ENCODE measurements around the gene HYAL4.
"Not testable (repeated sequence)": the region's sequence is repeated elsewhere in the genome, so short reads cannot be mapped to it uniquely, and the experiment has no call there.

The HYAL4 gene

GRCh38 chr7:123865517-123866117 is 20.6 kb downstream of the HYAL4 start:
- no peaks in the 10 kb centered on the region for H3K4me1 ChIP-seq (ENCODE audit: control insufficient read depth, insufficient read depth, low read length)
- no peaks in the 10 kb centered on the region for H3K36me3 ChIP-seq (ENCODE audit: control insufficient read depth in 2 of 2, insufficient read depth in 2 of 2, low read length in 2 of 2)
- H3K9me3 ChIP-seq (ENCODE audit: control insufficient read depth in 2 of 2, low read length in 2 of 2): no peaks in the 10 kb centered on the region
- H3K9ac ChIP-seq (ENCODE audit: low read length in 2 of 2): no peak overlapping the region
- H3K4me3 ChIP-seq (ENCODE audit: low read length in 2 of 2): no peak overlapping the region
- no peaks in the 10 kb centered on the region for H3K27me3 ChIP-seq (ENCODE audit: control insufficient read depth in 1 of 2, insufficient read depth in 2 of 2, low read length in 2 of 2)
- no peak overlapping the region for H3K27ac ChIP-seq (ENCODE audit: low read length)

- Histone ChIP-seq H3K9me3 (ENCODE audit: control insufficient read depth in 2 of 2, low read length in 2 of 2) (no peaks in the 10 kb centered on the region), H3K27ac (ENCODE audit: low read length) (no peak overlapping the region)
Measured at GRCh38 chr7:123867225-123867624, 22.3 kb downstream of the HYAL4 start.

GRCh38 chr7:123871998-123872867 is 27.3 kb downstream of the HYAL4 start:
- no peaks in the 10 kb centered on the region for H3K4me1 ChIP-seq (ENCODE audit: control insufficient read depth, insufficient read depth, low read length)
- no peaks in the 10 kb centered on the region for H3K27me3 ChIP-seq (ENCODE audit: control insufficient read depth in 1 of 2, insufficient read depth in 2 of 2, low read length in 2 of 2)
- no peak overlapping the region for H3K9ac ChIP-seq (ENCODE audit: low read length in 2 of 2)
- no peaks in the 10 kb centered on the region for H3K9me3 ChIP-seq (ENCODE audit: control insufficient read depth in 2 of 2, low read length in 2 of 2)
- H3K4me3 ChIP-seq (ENCODE audit: low read length in 2 of 2): no peak overlapping the region
- H3K27ac ChIP-seq (ENCODE audit: low read length): no peak overlapping the region
- H3K36me3 ChIP-seq (ENCODE audit: control insufficient read depth in 2 of 2, insufficient read depth in 2 of 2, low read length in 2 of 2): no peaks in the 10 kb centered on the region

More at GRCh38 chr7:123867225-123867624, 22.3 kb downstream of the HYAL4 start:
- Histone ChIP-seq H3K27me3 (ENCODE audit: control insufficient read depth in 1 of 2, insufficient read depth in 2 of 2, low read length in 2 of 2) (no peaks in the 10 kb centered on the region), H3K4me3 (ENCODE audit: low read length in 2 of 2) (no peak overlapping the region), H3K4me1 (ENCODE audit: control insufficient read depth, insufficient read depth, low read length) (no peaks in the 10 kb centered on the region), H3K36me3 (ENCODE audit: control insufficient read depth in 2 of 2, insufficient read depth in 2 of 2, low read length in 2 of 2) (no peaks in the 10 kb centered on the region), H3K9ac (ENCODE audit: low read length in 2 of 2) (no peak overlapping the region)

- H3K9ac ChIP-seq (ENCODE audit: low read length in 2 of 2): no peak overlapping the region
- no peaks in the 10 kb centered on the region for H3K9me3 ChIP-seq (ENCODE audit: control insufficient read depth in 2 of 2, low read length in 2 of 2)
- H3K27me3 ChIP-seq (ENCODE audit: control insufficient read depth in 1 of 2, insufficient read depth in 2 of 2, low read length in 2 of 2): no peaks in the 10 kb centered on the region
- no peaks in the 10 kb centered on the region for H3K36me3 ChIP-seq (ENCODE audit: control insufficient read depth in 2 of 2, insufficient read depth in 2 of 2, low read length in 2 of 2)
- H3K4me1 ChIP-seq (ENCODE audit: control insufficient read depth, insufficient read depth, low read length): no peaks in the 10 kb centered on the region
- H3K27ac ChIP-seq (ENCODE audit: low read length): no peak overlapping the region
- no peak overlapping the region for H3K4me3 ChIP-seq (ENCODE audit: low read length in 2 of 2)
Measured at GRCh38 chr7:123872908-123873307, 27.9 kb downstream of the HYAL4 start.

- Histone ChIP-seq H3K9ac (ENCODE audit: low read length in 2 of 2) (no peak overlapping the region), H3K27ac (ENCODE audit: low read length) (no peak overlapping the region), H3K27me3 (ENCODE audit: control insufficient read depth in 1 of 2, insufficient read depth in 2 of 2, low read length in 2 of 2) (no peaks in the 10 kb centered on the region), H3K36me3 (ENCODE audit: control insufficient read depth in 2 of 2, insufficient read depth in 2 of 2, low read length in 2 of 2) (no peaks in the 10 kb centered on the region), H3K4me1 (ENCODE audit: control insufficient read depth, insufficient read depth, low read length) (no peaks in the 10 kb centered on the region), H3K9me3 (ENCODE audit: control insufficient read depth in 2 of 2, low read length in 2 of 2) (no peaks in the 10 kb centered on the region), H3K4me3 (ENCODE audit: low read length in 2 of 2) (no peak overlapping the region)
Measured at GRCh38 chr7:123876557-123877256, 31.7 kb downstream of the HYAL4 start.

- Histone ChIP-seq H3K36me3 (ENCODE audit: control insufficient read depth in 2 of 2, insufficient read depth in 2 of 2, low read length in 2 of 2) (no peaks in the 10 kb centered on the region), H3K27me3 (ENCODE audit: control insufficient read depth in 1 of 2, insufficient read depth in 2 of 2, low read length in 2 of 2) (no peaks in the 10 kb centered on the region), H3K27ac (ENCODE audit: low read length) (no peak overlapping the region), H3K4me1 (ENCODE audit: control insufficient read depth, insufficient read depth, low read length) (no peaks in the 10 kb centered on the region), H3K9me3 (ENCODE audit: control insufficient read depth in 2 of 2, low read length in 2 of 2) (no peaks in the 10 kb centered on the region), H3K9ac (ENCODE audit: low read length in 2 of 2) (no peak overlapping the region), H3K4me3 (ENCODE audit: low read length in 2 of 2) (no peak overlapping the region)
Measured at GRCh38 chr7:123879628-123880027, 34.7 kb downstream of the HYAL4 start.

- H3K9ac ChIP-seq (ENCODE audit: low read length in 2 of 2): no peak overlapping the region
- H3K36me3 ChIP-seq (ENCODE audit: control insufficient read depth in 2 of 2, insufficient read depth in 2 of 2, low read length in 2 of 2): no peaks in the 10 kb centered on the region
- no peaks in the 10 kb centered on the region for H3K9me3 ChIP-seq (ENCODE audit: control insufficient read depth in 2 of 2, low read length in 2 of 2)
- no peak overlapping the region for H3K4me3 ChIP-seq (ENCODE audit: low read length in 2 of 2)
- H3K27me3 ChIP-seq (ENCODE audit: control insufficient read depth in 1 of 2, insufficient read depth in 2 of 2, low read length in 2 of 2): no peaks in the 10 kb centered on the region
- H3K4me1 ChIP-seq (ENCODE audit: control insufficient read depth, insufficient read depth, low read length): no peaks in the 10 kb centered on the region
- H3K27ac ChIP-seq (ENCODE audit: low read length): no peak overlapping the region
Measured at GRCh38 chr7:123881300-123881699, 36.3 kb downstream of the HYAL4 start.

- H3K27ac ChIP-seq (ENCODE audit: low read length): no peak overlapping the region
- no peaks in the 10 kb centered on the region for H3K4me1 ChIP-seq (ENCODE audit: control insufficient read depth, insufficient read depth, low read length)
- no peak overlapping the region for H3K4me3 ChIP-seq (ENCODE audit: low read length in 2 of 2)
- H3K27me3 ChIP-seq (ENCODE audit: control insufficient read depth in 1 of 2, insufficient read depth in 2 of 2, low read length in 2 of 2): no peaks in the 10 kb centered on the region
- H3K9me3 ChIP-seq (ENCODE audit: control insufficient read depth in 2 of 2, low read length in 2 of 2): no peaks in the 10 kb centered on the region
- H3K9ac ChIP-seq (ENCODE audit: low read length in 2 of 2): no peak overlapping the region
- no peaks in the 10 kb centered on the region for H3K36me3 ChIP-seq (ENCODE audit: control insufficient read depth in 2 of 2, insufficient read depth in 2 of 2, low read length in 2 of 2)
Measured at GRCh38 chr7:123883154-123883553, 38.2 kb downstream of the HYAL4 start.

- H3K36me3 ChIP-seq (ENCODE audit: control insufficient read depth in 2 of 2, insufficient read depth in 2 of 2, low read length in 2 of 2): no peaks in the 10 kb centered on the region
- H3K27ac ChIP-seq (ENCODE audit: low read length): no peak overlapping the region
- no peaks in the 10 kb centered on the region for H3K4me1 ChIP-seq (ENCODE audit: control insufficient read depth, insufficient read depth, low read length)
- no peak overlapping the region for H3K9ac ChIP-seq (ENCODE audit: low read length in 2 of 2)
- no peak overlapping the region for H3K4me3 ChIP-seq (ENCODE audit: low read length in 2 of 2)
- peaks cover 0 to 7% of the 10 kb centered on the region in 2 donors for H3K9me3 ChIP-seq (ENCODE audit: control insufficient read depth in 2 of 2, low read length in 2 of 2)
- H3K27me3 ChIP-seq (ENCODE audit: control insufficient read depth in 1 of 2, insufficient read depth in 2 of 2, low read length in 2 of 2): no peaks in the 10 kb centered on the region
Measured at GRCh38 chr7:123888192-123888591, 43.2 kb downstream of the HYAL4 start.

- not testable (repeated sequence) for H3K4me3 ChIP-seq (ENCODE audit: low read length in 2 of 2); H3K9me3 ChIP-seq (ENCODE audit: control insufficient read depth in 2 of 2, low read length in 2 of 2); H3K27ac ChIP-seq (ENCODE audit: low read length); H3K36me3 ChIP-seq (ENCODE audit: control insufficient read depth in 2 of 2, insufficient read depth in 2 of 2, low read length in 2 of 2); H3K27me3 ChIP-seq (ENCODE audit: control insufficient read depth in 1 of 2, insufficient read depth in 2 of 2, low read length in 2 of 2); H3K9ac ChIP-seq (ENCODE audit: low read length in 2 of 2); H3K4me1 ChIP-seq (ENCODE audit: control insufficient read depth, insufficient read depth, low read length)
Measured at GRCh38 chr7:123894753-123895152, 49.8 kb downstream of the HYAL4 start.
